HG03342 (cell line): ENCODE results near the gene ACSM2B.
"Not testable (repeated sequence)": the region's sequence is repeated elsewhere in the genome, so short reads cannot be mapped to it uniquely, and the experiment has no call there.

Experiments used
- ATAC-seq: cut with Tn5 transposase; IDR thresholded peaks from one replicate; pipeline ENCODE4 v1.9.1; 2021; ENCODE audit warnings: mild to moderate bottlenecking, moderate library complexity; ENCODE audit not compliant: unreplicated experiment

ACSM2B gene, protein sequence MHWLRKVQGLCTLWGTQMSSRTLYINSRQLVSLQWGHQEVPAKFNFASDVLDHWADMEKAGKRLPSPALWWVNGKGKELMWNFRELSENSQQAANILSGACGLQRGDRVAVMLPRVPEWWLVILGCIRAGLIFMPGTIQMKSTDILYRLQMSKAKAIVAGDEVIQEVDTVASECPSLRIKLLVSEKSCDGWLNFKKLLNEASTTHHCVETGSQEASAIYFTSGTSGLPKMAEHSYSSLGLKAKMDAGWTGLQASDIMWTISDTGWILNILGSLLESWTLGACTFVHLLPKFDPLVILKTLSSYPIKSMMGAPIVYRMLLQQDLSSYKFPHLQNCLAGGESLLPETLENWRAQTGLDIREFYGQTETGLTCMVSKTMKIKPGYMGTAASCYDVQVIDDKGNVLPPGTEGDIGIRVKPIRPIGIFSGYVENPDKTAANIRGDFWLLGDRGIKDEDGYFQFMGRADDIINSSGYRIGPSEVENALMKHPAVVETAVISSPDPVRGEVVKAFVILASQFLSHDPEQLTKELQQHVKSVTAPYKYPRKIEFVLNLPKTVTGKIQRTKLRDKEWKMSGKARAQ

DNA sequence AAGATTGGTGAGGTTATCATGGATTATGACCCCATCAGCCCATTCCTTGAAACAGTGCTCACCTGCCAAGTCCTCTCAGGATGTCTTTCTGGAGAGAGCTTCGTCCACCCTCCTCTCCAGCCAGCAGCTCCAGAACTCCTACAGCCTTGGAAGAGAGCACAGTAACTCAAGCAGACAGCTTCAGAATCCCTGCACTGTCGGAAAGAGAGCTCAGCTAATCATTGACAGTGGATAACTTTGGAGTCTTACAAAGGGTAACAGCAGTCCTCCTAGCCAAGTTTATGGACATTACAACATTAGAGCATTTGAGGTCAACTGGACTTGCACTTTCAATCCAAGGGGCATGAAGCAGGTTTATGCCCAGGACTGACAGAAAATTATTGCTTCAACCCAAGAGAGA, at the start of gene ACSM2B:
TSS of gene ACSM2B (minus strand) at position 223 of the 400 bp plus-strand sequence. CDS start 11,522 bp downstream, outside the sequence.
- ATAC-seq, result not testable (repeated sequence)

DNA sequence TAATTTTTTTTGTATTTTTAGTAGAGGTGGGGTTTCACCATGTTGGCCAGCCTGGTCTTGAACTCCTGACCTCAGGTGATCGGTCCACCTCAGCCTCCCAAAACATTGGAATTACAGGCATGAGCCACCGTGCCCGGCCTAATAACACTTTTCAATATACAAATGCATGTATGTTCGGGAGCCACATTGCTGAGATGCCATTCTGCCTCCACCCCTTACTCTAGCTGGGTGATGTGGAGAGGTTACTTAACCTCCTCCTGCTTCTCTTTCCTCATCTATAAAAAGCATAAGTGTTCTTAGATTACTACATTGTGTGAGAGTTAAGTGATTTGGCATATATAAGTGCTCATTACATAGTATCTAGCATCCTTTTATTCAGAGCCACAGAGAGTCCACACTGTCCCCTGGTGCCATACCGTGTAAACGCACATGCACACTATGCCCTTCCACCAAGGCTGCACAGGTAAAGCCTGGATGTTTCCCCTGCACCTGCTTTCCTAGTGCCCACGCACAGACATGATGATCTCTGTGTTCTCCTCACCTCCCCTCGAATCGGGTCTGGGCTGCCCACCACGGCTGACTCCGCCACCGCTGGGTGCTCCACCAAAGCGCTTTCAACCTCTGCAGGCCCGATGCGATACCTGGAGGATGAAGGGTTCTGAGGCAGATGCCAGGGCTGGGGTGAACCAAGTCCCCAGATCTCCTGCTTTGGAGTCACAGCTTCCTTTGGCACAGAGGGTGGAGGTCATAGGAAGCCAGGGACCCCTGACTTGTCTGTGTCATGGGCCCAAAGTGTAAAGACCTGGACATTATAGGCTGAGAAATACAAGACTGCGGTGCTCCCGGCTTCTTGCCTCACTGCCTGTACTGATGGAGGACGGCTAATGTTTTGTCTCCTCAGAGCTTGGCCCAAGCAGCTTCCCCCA, 49.0 kb upstream of the ACSM2B start:
- ATAC-seq, result no peak

DNA sequence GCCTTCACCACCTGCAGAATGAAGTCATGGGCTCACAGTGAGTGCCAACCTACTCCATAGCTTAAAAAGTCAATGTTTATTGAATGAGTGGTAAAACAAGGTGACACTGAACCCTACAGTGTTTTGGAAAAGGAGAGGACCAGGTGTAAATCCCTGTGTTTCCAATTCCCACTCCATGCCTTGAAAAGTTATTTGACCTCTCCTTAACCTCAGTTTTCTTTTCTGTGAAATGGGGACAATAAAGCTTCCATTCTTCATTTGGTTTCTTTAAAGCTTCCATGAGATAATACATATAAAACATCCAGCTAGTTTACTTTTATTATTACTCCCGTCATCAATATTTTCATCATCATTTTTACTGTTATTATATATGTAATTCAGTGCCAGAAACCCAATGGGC, 48.0 kb upstream of the ACSM2B start:
- ATAC-seq, result no peak

DNA sequence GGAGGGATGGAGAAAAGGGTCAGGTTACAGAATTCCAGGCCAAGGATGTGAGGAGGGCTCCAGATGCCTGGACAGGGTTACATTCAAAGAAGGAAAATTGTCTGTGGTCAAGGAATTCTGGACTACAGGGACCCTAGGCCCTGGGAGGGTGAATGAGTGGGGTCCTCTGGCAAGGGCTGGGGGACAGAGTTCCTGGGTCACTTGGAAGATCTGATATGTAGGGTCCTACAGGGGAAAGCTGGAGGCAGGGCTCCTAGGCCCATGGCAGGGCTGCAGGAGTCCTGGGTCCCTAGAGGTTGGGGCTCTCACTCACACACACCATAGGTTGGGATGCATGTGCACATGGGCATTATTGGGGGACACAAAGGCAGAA, 46.3 kb upstream of the ACSM2B start:
- no peak for ATAC-seq

DNA sequence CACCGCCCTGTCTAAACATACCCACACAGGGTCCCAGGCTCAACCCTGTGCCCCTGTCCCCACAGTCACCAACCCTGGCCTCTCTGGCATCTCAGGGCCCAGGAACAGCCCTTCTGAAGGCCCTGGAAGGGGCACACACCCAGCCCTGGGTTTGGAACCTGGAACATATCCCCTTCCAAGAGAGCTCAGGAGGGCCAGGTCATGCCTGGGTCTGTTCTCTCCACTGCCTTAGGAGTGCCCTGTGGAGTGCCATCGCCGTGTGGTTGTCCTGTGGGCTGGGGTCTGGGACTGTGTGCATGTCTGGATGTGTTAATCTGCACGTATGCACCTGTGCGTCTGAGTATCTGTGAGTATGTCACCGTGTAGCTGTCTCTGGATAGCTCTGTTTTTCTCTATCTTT, 45.2 kb upstream of the ACSM2B start:
- ATAC-seq, result no peak

DNA sequence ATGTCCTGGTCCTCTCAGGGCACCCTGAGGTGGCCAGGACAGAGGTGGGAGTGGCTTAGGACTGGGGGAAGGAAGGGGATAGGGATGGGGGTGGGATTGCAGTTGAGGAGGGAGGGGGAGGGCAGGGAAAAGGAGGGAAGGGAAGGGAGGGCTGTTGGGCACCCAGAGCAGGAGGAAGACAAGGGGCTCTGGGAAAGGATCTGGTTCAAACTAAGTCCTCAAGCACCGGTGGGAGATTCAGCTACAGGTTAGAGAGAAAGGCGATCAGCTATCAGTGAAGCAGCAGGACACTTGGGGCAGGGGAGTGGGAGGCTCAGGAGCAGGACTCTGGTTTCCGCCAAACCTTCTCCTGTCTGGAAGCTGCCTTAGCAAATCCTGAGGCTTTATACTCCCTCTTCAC, 44.6 kb upstream of the ACSM2B start:
- ATAC-seq, result no peak

DNA sequence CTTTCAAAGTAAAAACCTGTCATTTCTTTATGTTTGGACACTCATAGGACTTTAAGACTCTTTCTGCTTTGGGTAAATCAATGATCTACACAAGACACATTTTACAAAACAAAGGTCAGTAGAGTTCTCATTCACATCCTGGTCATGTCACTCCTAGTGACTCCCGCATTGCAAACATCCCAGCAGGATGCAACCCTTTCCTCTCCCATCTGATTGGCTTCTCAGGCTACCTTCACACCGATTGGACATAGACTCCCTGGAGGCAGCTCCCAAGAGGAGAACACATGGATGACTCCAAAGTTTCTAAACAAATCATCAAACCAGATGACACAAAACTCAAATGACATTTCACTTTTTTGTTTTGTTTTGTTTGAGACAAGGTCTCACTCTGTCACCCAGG, 43.8 kb upstream of the ACSM2B start:
- no peak for ATAC-seq

DNA sequence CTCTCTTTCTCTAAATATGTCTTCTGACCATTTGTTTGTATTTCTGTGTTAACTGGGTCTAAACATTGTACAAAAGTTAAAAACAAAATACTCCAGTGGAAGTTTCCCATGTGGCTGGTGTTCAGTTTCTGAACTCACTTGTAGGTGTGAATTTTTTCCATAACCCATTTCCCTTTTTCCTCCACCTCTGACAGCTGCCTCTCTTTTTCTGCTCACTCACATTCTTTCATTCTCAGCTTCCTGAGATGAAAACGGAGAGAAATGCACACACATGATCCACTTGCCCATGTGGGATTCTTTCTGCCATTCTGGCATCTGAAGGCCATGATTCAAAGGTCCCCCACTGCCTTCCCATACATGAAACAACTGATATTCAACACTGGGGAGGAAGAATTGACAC, 41.1 kb upstream of the ACSM2B start:
- ATAC-seq, result no peak

DNA sequence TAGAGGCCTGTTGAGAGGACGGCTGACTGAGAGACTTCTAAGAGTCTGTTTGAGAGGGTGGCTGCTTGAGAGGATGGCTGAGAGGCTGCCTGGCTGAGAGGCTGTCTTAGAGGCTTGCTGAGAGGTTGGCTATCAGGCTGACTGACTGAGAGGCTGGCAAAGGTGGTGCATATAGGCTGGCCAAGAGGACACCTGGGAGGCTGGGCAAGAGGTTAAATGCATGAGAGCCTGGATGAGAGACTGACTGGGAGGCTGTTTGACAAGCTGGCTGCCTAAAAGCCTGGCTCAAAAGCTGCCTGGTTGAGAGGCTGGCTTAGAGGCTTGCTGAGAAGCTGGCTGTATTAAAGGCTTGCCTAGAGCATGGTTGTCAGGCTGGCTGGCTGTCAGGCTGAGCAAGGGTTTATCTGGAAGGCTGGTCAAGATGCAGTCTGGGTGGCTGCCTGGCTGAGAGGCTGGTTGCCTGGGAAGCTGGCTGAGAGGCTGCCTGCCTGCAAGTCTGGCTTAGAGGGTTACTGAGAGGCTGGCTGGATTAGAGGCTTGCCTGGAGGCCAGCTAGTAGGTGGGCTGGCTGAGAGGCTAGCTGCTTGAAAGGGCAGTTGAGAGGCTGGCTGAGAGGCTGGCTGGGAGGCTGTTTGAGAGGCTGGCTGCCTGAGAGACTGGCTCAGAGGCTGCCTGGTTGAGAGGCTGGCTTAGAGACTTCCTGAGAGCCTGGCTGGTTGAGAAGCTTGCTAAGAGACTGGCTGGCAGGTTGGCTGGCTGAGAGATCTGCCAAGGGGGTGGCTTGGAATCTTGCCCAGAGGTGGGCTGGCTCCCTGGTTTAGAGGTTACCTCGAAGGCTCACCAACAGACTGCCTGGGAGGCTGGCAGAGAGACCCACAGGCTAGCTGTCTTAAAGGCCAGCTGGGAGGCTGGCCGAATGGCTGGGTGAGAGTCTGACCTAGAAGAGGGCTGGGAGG, 38.3 kb upstream of the ACSM2B start:
- ATAC-seq, result no peak

DNA sequence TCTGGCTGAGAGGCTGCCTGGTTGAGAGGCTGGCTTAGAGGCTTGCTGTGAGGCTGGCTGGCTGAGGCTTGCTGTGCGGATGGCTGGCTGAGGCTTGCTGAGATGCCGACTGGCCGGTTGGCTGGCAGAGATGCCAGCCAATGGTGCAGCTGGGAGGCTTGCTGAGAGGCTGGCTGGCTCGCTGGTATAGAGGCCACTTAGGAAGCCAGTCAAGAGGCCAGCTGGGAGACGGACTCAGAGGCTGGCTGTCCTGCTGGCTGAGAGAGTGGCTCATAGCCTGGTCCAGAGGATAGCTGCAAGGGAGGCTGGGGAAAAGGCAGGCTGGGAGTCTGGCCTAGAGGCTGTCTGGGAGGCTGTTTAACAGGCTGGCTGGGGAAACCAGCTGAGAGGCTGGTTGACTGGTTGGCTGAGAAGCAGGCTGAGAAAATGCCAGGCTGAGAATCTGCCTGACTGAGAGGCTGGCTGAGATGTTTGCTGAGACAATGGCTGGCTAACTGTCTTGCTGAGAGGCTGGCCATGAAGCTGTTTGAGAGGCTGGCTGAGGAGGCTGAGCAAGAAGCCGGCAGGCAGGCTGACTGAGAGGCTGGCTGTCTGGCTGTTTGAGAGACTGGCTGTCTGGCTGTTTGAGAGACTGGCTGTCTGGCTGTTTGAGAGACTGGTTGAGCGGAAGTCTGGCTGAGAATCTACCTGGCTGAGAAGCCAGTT, 37.5 kb upstream of the ACSM2B start:
- ATAC-seq, result no peak

DNA sequence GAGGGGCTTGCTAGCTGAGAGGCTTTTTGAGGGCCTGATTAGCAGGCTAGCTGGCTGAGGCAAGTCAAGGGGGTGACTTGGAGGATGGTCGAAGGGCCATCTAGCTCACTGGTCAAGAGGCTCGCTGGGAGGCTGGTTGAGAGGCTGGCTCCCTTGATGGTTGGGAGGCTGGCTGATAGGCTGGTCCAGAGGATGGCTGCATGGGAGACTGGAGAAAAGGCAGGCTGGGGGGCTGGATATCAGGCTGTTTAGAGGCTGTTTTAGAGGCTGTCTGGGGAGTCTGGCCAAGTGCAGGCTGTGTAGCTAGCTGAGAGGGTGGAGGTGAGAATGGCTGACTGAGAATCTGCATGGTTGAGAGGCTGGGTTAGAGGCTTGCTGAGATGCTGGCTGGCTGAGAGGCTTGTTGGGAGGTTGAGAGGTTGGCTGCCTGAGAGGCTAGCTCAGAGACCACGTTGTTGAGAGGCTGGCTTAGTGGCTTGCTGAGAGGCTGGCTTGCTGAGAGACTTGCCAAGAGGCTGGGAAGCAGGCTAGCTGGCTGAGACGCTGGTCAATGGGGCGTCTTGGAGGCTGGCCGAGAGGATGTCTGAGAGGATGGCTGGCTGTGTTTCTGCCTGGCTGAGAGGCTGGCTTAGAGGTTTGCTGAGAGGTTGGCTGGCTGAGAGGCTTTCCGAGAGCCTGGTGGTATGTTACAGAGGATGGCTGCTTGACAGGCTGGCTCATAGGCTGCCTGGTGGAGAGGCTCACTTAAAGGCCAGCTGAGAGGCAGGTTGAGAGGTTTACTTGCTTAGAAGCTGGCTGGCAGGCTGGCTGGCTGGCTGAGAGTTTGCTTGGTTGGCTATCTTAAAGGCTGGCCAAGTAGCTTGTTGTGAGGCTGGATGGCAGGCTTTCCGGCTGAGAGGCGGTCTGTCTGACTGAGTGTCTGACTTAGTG, 36.6 kb upstream of the ACSM2B start:
- no peak for ATAC-seq

DNA sequence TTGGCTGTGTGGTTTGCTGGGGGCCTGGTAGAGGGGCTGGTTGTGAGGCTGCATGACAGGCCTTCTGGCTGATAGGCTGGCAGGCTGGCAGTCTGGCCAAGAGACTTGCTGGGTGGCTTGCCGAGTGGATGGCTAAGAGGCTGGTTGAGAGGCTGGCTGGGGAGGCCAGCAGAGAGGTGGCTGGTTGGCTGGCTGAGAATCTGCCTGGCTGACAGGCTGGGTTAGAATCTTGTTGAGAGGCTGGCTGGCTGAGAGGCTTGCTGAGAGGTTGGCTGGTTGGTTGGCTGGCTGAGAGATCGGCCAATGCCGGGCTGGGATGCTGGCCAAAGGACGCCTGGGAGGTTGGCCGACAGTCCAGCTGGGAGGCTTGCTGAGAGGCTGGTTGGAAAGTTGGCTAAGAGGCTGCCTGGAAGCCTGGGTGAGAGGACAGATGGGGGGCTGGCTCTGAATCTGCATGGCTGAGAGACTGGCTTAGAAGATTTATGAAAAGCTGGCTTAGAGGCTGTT, 35.9 kb upstream of the ACSM2B start:
- no peak for ATAC-seq

DNA sequence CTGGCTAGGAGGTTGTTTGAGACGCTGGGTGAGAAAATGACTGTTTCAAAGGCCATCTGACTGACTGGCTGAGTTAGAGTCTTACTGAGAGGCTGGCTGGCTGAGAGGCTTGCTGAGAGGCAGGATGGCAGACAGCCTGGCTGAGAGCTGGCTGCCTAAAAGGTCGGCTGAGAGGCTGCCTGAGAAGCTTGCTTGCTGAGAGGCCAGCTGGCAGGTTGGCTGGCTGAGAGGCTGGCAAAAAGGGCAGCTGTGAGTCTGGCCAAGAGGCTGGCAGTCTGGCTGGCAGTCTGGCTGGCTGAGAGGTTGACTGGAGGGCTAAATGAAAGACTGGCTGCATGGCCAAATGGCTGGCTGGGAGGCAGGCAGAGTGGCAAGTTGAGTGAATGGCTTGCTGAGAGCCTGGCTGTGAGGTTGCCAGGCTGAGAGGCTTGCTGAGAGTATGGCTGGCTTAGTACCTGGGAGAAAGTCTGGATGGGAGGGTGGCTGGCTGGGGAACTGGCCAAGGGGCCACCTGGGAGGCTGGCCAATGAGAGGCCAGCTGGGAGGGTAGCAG, 35.3 kb upstream of the ACSM2B start:
- ATAC-seq, result no peak

DNA sequence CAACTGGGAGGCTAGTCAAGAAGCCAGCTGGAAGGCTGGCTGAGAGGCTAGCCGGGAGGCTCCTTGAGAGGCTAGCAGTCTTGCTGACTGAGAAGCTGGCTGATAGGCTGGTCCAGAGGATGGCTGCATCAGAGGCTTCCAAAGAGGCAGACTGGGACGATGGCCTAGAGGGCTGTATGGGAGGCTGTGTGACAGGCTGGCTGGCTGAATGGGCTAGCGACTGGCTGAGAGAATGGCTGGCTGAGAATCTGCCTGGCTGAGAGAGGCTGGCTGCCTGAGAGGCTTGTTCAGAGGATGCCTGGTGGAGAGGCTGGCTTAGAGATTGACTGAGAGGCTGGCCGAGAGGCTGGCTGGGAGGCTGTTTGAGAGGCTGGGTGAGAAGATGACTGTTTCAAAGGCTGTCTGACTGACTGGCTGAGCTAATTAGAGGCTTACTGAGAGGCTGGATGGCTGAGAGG, 34.8 kb upstream of the ACSM2B start:
- no peak for ATAC-seq

DNA sequence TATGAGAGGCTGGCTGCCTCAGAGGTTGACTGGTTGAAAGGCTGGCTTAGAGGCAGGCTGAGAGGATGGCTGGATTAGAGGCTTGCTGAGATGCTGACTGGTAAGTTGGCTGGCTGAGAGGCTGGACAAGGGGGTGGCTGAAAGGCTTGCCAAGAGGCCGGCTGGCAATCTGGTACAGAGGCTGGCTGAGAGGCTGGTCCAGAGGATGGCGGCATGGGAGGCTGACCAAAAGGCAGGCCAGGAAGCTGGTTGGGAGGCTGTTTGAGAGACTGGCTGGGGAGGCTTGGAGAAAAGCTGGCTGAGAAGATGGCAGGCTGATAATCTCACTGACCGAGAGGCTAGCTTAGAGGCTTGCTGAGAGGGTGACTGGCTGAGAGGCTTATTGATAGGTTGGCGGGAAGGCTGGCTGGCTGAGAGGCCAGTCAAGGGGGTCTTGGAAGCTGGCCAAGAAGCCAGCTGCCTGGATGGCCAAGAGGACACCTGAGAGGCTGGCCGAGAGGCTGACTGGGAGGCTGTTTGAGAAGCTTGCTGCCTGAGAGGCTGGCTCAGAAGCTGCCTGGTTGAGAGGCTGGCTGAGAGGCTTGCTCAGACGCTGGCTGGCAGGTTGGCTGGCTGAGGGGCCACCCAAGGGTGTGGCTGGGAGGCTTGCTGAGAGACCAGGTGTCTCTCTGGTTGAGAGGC, 34.2 kb upstream of the ACSM2B start:
- no peak for ATAC-seq

DNA sequence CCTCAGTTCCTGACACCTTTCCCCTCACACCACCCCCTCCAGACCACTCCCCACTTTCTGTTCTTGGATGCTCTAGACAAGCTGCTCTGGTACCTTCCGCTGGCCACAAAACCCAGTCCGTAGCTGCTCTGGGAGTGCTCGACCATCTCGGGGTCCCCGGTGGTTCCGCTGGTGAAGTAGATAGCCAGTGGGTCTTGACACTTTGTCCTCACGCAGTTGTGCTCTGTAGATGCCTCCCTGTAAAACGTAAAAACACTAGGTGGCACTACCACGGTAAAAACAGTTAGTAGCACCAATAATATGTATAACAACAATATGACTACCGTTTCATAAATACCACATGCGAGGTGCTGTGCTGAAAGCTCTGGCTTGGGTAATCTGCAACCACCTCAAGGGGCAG, 26.0 kb upstream of the ACSM2B start:
- ATAC-seq, result not testable (repeated sequence)

DNA sequence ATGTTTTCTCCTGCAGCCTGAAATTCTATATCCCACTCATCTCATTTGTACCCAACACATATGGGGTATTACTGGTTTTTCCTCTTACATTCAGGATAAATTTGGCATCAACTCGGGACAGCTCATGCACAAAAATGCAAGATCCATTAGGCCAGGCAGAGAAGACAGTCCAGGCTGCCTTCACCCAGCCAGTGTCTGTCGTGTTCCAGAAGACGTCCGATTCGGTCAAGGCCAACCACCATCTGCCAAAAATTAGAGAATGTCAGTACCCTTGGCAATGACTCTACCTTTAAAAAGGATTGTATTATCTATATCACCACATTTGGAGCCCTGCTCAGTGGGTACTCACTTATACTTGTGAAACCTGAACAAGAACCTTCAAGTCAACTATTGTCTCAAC, 23.3 kb upstream of the ACSM2B start:
- ATAC-seq, result not testable (repeated sequence)
